DMS114 treated with DMSO at 0.1 percent for 48 hours (cell line): ENCODE results near the gene ZNF425.
"Not testable (repeated sequence)": the region's sequence is repeated elsewhere in the genome, so short reads cannot be mapped to it uniquely, and the experiment has no call there.

Experiments used
- DNase-seq: peaks from one replicate; lab custom pipeline; 2025; ENCODE audit not compliant: unreplicated experiment; lab: John Stamatoyannopoulos, UW

ZNF425 gene, protein sequence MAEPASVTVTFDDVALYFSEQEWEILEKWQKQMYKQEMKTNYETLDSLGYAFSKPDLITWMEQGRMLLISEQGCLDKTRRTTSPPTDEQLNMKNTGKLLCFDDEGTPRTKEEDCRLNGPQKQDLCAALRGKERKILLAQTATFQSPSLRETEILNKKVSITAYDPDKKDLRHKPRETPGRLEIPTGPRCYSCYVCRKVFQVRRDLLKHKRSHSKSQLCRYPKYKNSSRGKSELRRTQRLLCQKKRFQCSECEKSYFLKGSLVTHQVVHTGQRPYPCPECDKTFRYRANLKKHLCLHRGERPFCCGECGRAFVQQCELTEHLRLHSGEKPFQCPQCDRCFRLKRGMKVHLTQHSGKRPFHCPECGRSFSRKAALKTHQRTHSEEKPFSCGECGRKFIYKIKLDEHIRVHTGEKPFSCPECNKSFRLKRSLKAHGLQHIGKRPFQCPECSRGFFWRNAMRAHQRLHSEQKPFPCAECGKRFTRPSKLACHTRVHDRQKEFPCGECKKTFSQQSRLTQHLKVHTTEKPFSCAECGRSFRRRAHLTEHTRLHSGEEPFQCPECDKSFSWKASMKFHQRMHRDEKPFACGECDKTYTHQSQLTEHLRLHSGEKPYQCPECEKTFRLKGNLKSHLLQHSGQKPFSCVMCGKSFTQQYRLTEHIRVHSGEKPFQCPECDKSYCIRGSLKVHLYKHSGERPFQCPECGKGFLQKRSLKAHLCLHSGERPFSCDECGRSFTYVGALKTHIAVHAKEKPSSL

DNA sequence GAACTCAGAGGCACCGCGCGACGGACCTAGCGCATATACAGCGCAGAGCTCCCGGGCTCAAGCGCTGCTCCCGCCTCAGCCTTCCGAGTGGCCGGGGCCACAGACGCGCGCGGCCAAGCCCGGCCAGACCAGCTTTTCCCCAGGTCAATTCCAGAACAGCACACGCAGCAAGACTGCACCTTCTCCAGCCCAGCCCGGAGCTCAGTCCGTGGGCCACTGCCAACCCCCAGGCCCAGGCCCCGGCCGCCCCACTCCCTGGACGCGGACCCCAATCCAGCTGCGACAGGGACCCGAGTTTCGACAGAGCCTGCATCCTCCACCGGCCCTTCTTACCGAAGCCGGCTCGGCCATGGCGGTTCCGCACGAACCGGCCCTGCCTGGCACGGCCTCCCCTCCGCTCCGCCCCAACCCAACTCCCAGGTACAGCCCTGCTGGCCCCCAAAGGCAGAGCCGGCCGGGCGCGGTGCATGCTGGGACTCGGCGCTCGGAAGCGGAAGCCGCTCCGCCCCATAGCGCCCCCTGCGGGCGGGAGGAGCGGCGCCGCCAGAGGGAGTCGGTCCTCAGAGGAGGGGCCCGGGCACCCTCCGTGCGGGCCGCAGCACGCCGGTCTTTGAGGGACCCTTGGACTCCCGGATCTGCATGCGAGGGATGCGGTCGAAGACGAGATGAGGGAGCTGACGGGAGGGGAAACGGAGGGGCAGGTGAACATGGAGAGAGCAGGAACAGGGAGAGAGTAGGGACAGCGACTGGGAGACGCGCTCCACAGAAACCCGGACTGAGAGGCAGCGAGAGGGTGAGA lies at the start of gene ZNF425:
ZNF425 (minus strand) TSS at position 462 of the 799 bp plus-strand sequence; CDS start at position 351, 111 bp downstream.
- DNase-seq: peak; percentile 73

DNA sequence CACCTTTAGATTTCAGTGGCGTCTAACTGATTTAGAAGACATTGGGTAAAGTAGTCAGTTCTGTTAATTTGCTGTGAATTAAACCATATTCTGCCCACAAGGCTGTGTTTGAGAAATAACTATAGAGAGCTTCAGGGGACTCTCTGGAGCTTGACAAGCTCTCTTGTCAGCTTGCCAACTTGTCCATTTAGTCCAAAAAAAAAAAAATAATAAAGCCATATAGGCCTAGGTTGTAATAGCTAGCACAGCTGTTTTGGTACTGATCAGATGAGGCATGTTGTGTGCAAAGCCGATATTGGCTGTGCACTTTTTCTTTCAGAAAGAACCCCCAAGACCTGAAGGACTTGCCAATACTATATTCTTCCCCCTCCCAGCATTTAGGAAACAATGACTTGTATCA lies 49.0 kb upstream of the ZNF425 start:
- DNase-seq: no peak

DNA sequence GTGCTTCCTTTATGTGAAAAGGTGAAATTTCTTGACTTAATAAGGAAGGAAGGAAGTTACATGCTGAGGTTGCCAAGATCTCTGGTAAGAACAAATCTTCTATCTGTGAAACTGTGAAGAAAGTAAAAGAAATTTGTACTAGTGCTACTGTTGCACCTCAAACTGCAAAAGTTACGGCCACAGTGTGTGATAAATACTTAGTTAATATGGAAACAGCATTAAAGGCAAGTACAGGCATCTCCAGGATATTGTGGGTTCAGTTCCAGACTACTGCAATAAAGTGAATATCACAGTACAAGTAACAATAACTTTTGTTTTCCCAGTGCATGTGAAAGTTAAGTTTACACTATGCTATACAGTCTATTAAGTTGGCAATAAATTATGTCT lies 46.4 kb upstream of the ZNF425 start:
- no peak for DNase-seq

DNA sequence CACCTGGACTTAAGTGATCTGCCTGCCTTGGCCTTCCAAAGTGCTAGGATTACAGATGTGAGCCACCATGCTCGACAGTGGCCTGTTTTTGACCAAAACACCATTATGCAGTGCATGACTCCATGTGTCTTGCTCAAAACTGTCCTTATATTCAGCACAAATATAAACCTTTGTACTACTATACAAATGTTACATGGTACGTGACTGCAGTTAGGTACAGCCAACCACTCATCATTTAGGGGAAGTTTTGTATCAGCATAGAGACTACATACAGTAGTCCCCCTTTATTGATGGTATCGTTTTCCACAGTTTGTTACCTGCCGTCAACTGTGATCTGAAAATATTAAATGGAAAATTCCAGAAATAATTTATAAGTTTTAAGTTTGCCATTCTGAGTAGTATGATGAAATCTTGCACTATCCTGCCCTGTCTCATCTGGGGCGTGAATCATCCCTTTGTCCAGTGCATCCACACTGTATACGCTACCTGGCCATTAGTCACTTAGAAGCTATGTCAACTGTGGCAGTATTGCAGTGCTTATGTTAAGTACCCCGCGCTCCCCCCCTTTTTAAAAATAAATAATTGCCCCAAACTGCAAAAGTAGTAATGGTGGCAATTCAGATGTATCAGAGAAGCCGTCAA lies 45.9 kb upstream of the ZNF425 start:
- DNase-seq: no peak

DNA sequence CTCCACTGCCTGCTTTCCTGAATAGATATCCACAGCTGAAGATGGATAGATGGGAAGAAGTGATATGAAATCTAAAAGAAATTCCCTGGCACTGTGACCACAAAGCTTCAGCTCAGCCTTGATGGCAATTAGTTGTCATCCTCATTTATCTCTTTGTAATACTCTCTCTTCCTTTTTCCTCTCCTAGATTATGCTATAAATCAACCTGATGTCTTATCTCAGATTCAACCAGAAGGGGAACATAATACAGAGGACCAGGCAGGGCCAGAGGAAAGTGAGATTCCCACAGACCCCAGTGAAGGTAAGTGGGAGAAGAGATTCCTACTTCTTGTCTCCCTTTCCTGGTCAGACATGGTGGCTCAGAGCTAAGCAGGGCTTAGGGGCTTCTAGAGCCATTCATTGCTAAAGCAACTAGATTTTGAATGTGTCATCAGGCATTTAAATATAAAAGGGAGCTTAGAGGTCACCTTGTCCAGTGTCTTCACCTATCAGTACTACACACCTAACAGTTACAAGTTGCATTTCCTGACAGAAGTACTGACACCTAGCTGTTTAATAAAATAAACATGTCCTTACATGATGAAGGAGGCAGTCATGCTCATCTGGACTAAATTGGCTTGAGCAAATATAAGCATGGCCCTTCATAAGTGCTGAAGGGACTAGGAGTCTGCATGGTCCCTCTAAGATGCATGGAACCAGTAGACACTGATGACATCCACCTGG lies 40.7 kb upstream of the ZNF425 start:
- no peak for DNase-seq

DNA sequence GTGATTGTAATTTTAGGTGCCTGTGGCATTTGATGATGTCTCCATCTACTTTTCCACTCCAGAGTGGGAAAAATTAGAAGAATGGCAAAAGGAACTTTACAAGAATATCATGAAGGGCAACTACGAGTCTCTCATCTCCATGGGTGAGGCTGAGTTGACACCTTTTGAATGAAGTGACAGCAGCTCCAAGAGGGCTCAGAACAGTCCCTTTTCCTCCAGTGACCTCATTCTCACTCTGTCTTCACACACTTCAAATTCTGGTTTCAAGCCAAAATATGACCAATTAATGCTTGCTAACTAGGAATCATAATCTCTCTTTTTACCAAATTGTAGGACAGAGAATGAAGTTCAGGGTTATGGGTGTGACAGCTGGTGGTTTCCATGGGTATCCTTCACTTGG lies 40.0 kb upstream of the ZNF425 start:
- no peak for DNase-seq

DNA sequence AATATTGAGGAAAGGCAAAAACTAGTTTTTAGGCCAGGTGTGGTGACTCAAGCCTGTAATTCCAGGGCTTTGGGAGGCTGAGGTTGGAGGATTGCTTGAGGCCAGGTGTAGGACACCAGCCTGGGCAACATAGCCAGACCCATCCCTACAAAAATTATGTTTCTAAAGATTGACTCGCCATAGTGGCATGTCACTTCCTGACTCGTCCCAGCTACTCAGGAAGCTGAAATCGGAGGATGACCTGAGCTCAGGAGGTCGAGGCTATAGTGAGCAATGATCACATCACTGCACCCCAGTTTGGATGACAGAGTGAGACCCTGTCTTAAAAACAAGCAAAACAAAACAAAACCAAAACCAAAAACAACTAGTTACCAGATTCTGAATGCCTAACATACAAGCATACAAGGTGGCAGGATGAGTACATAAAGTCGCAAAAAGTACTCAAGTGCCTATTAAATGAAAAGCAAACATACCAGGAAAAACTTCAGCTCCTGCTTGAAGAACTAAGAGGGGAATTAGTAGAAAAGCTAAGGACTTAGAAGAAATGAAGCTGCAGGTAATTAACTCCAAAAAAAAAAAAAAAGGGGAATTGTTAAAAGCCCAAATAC lies 35.2 kb upstream of the ZNF425 start:
- DNase-seq: no peak

DNA sequence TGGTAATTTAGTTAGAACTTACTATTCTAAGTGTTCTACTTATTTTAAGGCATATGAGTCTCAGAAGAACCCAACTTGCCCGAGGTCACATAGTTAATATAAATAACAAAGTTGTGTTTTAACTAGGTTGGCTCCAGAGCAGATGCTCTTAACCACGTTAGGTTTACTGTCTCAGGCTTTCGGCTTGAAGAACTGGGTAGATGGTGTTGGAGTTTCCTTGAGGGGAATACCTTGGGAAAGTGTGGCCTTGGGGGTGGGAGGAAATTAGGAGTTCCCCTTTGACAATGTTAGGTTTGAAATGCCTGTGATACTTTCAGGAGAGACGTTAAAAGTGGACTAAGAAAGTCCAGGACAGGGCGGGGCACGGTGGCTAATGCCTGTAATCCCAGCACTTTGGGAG lies 30.8 kb upstream of the ZNF425 start:
- no peak for DNase-seq

DNA sequence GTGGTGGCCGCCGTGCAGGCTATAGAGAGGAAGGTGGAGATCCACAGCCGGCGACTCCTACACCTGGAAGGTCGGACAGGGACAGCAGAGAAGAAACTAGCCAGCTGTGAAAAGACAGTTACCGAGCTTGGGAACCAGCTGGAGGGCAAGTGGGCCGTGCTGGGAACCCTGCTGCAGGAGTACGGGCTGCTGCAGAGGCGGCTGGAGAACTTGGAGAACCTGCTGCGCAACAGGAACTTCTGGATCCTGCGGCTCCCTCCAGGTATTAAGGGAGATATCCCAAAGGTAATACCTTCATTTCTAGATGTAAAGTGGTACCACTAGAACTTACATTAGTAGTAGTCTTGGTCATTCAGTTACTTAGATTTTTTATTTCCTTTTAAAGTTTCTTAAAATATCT lies 27.9 kb upstream of the ZNF425 start:
- no peak for DNase-seq

DNA sequence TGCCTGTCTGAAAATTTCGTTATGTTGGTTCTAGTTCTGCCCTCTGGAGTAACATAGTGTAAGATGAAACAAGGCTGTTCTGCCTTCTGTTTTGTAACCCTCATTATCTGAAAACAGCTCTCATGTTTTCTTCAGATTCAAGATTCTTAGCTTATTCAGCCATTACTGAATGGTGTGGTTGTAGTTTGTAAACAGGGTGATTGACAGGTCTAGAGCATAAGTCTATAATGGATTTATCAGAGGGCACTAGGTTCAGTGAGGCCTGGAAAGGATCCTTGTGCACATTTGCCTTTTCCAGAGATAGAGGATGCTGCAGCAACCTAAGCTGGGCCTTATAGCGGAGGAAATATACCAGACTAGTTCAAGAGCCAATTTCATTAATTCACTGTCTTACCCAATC lies 27.2 kb upstream of the ZNF425 start:
- no peak for DNase-seq

DNA sequence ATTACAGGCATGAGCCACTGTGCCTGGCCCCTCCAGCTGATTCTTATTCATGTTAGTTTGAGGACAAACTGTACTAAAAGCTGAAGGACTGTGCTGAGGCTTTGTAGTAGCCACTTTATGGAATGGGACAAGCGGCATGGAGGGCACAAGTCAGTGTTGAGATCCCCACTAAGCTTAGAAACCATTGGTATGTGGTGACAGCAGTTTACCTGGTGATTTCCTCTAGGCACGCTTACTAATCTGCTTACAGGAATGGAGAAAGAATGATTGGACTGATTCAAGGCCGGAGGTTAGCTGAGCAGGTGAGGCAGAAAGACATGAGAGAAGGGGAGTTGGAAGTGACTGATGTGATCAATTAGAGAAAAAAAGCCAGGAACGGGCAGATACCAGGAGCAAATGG lies 24.9 kb upstream of the ZNF425 start:
- no peak for DNase-seq

DNA sequence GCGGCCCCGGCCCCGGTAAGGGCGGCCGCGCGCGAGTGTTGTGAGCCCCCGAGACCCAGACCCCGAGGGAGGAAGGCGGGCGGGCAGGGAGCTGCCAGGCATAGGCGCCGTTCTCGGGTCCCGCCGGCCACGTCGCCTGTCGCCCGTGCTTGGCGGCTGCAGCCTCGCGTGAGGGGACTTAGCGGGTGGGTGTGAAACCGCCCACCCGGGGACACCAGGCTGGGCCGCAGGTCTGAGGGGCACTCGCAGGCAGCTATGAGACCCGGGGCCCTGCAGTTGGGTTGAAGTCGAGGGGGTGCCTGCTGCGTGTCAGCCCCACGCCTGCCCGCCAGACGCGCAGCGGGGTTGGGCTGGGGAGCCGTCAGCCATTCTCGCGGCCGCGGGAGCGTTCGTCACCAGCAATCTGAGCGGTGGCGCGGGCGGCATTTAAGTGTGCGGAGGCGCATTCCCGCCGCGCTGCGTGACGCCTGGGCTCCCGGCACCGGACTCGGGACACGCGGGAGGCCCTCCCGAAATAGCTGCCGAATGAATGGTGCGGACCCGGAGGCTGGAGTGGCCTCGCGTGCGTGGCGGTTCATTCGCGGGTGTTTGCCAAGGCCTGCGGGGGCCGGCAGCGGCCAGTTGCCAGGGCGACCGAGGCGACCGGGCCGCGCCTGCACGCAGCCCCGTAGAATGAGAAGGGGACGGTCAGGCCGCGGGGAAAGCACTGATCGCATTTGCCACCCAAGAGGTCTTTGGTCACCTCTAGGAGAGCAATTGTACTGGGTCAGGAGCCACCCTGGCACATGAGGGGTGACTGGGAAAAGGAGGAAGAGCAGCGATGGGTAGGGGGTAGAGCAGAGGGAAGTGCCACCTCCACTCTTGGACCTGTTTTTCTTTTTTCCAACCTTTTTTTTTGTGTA lies 21.9 kb upstream of the ZNF425 start:
- DNase-seq: peak; percentile 17

DNA sequence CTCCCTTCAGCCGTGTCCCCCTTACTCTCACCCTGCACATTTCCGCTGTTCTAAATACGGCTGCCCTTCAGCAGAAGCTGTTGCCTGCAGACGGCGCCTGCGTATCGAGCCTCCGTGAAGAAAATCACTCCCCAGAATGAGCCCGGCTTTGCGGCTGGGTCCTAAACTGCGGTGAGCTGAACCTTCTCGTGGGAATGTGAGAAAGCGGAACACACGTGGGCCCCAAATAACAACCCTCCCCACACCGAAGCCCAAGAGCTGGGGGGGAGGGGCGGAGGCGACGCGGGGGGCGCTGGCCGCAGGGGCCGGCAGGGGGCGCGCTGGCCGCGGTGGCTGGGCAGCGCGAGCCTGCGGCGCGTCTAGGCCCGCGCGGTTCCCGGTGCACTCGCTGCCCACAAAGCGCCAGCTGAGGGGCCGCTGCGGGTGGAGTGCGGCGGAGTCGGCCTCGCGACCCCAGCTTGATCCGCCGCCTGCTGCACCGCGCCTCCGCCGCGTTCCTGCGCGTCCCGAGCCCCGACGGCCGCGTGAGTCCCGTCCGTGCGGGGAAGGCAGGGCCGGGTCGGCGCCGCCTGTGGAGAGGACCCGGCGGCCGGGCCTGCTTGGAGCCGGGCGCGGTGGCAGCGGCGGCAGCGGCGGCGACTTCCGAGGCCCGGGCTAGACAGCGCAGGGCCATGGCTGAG lies 21.1 kb upstream of the ZNF425 start, which contains the start of gene ZNF398:
ZNF398 (plus strand) TSS at position 382 of the 680 bp plus-strand sequence; CDS start at position 672, 290 bp downstream.
- peak; percentile 54 for DNase-seq

DNA sequence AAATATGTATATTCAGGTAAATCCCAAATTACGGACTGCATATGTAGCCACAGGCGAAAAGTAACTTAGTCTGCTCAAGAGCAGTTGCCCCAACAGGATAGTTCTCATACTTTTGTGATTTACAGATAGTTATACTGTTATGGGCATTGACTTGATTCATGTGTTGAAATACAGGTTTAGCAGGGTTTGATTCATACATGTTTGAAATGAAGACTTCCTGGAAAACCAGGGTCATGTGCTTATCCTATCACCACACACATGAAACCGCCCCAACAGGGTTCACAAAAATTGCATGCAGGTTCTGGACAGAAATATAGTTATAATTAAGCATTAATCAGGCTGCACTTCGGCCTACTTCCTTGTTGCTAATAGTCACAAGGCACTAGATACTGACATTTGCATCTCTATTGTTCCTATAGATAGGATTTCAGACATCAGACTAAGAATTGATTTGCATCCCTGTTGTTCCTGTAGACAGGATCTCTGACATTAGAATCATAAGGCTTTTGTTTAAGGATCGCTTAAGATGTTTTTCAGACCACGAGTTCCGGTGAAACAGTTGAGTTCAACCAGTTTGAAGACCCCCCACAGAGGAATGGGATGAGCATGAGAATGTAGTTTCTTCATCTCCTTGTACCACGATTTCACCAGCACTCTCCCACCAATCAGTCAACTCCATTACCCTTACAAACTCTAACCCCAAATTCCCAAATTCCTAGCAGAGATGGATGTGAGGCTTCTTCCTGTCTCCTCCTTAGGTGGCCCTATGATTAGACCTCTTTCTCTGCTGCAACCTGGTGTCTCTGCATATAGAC lies 19.1 kb upstream of the ZNF425 start:
- no peak for DNase-seq

DNA sequence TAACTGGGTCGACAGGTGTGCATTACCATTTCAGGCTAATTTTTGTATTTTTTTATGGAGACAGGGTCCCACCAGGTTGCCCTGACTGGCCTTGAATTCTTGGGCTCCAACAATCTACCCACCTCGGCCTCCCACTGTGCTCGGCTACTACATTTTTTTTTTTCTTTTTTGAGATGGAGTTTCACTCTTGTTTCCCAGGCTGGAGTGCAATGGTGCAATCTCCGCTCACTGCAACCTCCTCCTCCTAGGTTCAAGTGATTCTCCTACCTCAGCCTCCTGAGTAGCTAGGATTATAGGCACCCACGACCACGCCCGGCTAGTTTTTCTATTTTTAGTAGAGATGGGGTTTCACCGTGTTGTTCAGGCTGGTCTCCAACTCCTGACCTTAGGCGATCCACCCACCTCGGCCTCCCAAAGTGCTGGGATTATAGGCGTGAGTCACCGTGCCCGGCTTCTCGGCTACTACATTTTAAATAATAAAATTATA lies 18.4 kb upstream of the ZNF425 start:
- DNase-seq: not testable (repeated sequence)

DNA sequence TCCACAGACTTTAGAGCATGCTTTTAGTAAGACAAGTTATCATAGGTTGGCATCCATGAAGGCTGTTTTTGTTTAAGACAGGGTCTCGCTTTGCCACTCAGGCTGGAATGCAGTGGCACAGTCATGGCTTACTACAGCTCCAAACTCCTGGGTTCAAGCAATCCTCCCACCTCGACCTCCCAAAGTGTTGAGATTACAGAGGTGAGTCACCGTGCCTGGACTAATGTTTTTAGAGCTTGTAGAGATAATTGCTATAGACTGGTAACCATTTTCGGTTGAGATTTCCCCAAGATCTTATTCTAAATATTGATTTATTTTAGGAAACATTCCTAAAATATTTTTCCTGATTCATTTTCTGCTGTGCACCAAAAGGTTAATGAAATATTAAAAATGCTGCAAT lies 15.8 kb upstream of the ZNF425 start:
- DNase-seq: no peak

DNA sequence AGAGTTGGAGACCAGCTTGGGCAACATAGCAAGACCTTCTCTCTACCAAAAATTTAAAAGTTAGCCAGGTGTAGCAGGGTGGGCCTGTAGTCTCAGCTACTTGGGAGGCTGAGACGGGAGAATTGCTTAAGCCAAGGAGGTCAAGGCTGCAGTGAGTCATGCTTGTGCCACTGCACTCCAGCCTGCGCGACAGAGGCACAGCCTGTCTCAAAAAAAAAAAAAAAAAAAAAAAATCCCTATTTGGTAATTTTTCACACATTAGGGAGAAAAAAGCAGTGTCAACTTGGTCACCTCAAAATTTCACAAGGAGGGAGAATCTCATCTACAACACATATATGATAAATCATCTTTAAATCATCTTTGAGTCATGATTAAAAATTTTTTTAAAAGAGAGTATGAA lies 14.7 kb upstream of the ZNF425 start:
- DNase-seq: no peak
